ENCODE results near the gene EDAR.

GRCh38 chr2:108936866-108937265, 52.2 kb downstream of the EDAR start:
- no peak for TF ChIP-seq CTCF (conservative IDR thresholded peaks at IDR 0.05 in 1 of 2, IDR thresholded peaks at IDR 0.05 in 1 of 2; ENCODE audit: low read depth in 1 of 2, low read length in 2 of 2)
- no peak for TF ChIP-seq EZH2 (IDR thresholded peaks at IDR 0.05; ENCODE audit: low read length, missing control alignments)

All from fibroblast of lung (primary cell).